Measurements from ENCODE around the gene A1CF.
"Not testable (repeated sequence)": the region's sequence is repeated elsewhere in the genome, so short reads cannot be mapped to it uniquely, and the experiment has no call there.

The A1CF gene

DNA sequence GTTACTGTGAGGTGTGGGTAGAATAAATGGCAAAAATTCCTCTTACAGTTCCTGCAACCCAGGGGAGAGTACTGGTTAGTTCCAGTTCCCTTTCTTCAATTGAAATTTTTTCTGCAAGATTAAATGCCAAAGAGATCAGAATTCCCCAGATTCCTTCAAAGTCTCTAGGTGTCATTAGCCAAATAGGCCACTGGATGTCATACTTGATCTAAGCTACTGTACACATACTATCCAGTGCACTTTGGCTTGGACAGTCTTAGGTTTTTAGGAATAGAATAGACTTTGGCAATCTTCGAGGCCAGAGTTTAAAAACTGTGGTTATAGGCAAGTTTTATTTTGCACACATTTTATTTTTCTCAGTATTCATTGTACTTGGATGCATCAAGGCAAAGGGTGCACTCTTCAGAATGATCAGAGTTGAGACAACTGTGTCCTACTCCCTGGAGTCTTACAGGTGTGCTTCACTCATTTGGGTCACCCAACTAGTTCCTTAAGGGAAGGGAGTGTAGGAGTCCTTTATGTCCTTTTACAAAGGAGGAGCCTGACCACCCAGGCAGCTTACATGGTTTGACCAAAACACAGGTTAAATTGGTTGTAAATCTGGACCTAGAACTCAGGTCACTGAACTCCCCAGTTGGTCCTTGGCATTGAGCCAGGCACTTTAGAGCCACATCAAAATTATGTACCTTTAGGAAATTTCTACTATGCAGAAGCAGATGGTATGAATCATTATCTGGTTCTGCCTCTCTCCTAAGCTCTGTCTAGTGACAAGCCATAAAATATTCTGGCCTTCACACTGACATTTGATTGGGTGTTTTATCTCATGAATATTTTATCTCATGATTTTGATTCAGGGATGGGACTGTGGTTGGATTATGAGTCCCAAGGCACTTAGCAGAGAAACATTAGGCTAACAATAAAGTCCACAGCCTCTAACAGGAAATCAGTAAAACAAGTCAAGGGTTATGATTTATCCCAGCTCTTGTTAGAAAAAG, 96.2 kb downstream of the A1CF start:
- no peak for DNase-seq (ENCODE audit: low read depth)

DNA sequence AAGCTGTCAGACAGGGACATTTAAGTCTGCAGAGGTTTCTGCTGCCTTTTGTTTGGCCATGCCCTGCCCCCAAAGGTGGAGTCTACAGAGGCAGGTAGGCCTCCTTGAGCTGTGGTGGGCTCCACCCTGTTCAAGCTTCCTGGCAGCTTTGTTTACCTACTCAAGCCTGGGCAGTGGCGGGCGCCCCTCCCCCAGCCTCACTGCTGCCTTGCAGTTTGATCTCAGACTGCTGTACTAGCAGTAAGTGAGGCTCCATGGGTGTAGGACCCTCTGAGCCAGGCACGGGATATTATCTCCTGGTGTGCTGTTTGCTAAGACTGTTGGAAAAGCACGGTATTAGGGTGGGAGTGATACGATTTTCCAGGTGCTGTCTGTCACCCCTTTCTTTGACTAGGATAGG, 97.5 kb downstream of the A1CF start:
- not testable (repeated sequence) for DNase-seq (ENCODE audit: low read depth)

DNA sequence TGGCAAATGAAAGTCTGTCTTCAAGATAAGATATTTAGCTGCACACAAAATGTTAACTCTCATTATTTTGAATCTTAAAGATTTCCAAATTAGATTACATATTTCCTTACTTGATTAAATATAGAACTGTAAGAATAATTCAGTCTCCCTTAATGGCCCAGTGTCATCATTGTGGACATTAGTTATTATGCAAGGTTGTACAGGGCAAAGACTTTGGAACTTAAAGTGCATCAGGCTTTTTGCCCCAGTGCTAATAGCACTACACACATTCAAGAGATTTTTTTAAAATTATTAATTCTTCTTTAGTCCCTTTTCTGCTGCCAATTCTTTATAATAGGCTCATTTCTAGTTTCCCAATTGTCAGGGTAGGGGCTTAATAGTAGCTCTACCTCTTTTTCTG, 103.4 kb downstream of the A1CF start:
- not testable (repeated sequence) for DNase-seq (ENCODE audit: low read depth)

DNA sequence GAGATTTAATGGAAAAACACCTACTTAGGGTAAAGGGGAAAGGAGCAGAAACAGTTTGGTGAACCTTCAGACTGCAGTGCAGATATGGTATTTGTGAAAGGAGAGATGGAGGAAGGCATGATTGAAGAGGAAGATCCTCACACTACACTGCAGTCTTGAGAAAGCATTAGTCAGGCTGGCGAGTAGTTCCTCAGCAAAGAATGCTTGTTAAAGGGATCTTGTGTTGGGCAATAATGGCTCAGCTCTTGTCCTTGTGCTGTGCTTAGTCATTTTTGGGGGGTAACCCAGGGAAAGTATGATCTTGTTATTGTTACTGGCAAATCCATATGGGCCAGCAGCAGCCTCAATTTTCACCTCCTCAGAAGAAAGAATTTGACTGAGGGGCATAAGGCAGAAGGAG, 105.4 kb downstream of the A1CF start:
- DNase-seq (ENCODE audit: low read depth), result not testable (repeated sequence)

DNA sequence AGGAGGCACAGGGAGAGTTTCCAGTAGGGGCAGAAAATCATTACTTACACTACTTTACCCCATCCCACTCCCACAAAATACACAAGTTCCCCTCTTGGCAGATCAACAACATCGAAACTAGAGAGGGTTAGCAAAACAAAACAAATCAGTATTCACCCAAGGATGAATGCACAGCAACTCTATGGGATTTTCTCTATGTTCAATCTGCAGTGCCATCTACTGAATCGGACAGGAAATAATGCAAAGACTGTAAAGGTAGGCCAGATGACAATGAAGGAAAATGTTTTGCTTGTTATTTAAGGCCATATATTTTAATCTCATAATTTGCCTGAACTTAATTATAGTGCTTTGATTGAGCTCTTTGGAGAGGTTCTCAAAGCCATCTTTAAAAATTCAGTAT, 110.6 kb downstream of the A1CF start:
- DNase-seq (ENCODE audit: low read depth), result not testable (repeated sequence)

DNA sequence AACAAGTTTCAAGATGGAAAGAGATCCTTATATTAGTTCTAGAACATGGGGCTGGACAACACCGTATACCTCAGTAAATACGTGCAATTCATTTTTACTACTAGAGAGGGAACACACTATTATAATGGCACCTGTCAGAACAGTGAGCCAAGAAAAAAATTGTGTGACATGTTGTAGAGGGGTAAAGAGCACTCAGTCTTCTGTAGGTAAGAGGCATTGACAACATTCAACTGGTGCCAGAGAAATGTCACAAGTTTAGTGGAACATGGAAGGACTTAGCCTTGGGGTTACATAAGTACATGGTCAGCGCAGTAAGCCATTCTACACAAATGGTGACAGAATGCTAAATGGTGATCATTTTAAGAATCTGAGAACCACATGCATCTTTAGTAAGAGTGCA, 113.4 kb downstream of the A1CF start:
- not testable (repeated sequence) for DNase-seq (ENCODE audit: low read depth)

DNA sequence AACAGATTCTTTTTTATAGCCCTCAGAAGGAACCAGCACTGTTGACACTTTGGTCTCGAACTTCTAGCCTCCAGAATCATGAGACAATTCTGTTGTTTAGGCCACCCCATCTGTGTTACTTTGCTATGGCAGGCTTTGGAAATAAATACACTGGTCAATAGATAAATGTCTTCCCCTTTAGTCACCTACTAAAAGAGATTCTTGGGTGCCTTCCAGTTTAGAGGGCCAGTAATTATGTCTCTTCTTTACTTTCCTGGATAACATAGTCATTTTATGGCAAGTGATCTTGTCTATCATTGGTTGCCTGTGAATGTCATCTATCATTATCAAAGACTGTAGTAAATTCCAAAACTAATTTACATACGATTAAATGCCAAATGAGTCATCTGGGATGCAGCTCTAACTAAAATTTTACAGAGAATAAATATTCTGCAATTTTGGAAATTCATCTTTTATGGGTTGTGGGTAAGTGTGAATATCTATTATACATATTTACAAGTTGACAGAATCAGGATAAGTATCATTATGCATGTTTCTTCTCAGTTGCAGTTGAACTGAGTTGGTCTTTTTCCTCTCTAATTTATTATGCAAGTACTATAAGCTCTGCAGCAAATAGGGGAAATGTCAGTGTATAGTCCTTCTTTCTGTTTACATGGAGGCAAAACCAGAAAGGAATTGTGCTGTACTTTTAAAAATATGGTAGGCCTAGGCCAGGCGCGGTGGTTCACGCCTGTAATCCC, 118.5 kb downstream of the A1CF start:
- DNase-seq (ENCODE audit: low read depth), result not testable (repeated sequence)

Data from activated T-cell treated with anti-CD3 and anti-CD28 coated beads for 24 hours (primary cell).